Activated naive CD4-positive, alpha-beta T cell treated with Interleukin-2 at 50 U/mL for 16 hours (primary cell): ENCODE data around the gene TRIP11.
A peak's percentile ranks its signal among the peaks of the same experiment; 100 is the strongest.

Experiments
- DNase-seq: peaks from one replicate; pipeline ENCODE4 v3.0.0-alpha.2; 2020

The TRIP11 gene

DNA sequence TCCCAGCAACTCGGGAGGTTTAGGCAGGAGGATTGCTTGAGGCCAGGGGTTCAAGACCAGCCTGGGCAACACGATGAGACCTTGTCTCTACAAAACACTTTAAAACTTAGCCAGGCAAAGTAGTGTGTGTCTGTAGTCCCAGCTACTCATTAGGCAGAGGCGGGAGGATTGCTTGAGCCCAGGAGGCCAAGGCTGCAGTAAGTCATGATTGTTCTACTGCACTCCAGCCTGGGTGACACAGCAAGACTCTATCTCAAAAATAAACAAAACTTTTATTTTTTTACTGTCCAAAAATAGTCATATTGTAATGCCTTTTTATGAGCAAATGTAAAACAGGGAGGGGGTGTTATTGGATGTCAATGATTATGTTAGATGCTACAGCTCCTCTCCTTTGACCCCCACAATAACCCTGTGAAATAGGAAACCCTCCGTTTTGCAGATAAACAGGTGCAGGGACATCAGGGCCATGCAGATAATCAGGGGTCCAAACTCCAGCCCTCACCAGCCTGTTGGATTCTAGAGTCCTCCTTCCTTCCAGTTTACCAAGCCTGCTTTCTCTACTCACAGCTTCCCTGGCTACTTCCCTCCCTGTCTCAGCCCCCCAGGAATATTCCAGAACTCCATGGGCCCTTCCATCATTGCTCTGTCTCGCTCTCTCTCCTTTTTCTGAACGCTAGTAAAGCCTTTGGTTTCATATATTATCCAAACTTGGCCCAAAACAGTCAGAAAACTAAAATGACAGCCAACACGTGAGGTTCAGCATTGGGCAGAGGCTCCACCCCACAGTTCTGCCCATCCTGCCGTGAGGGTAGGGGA, 86.5 kb downstream of the TRIP11 start:
- DNase-seq, result no peak

DNA sequence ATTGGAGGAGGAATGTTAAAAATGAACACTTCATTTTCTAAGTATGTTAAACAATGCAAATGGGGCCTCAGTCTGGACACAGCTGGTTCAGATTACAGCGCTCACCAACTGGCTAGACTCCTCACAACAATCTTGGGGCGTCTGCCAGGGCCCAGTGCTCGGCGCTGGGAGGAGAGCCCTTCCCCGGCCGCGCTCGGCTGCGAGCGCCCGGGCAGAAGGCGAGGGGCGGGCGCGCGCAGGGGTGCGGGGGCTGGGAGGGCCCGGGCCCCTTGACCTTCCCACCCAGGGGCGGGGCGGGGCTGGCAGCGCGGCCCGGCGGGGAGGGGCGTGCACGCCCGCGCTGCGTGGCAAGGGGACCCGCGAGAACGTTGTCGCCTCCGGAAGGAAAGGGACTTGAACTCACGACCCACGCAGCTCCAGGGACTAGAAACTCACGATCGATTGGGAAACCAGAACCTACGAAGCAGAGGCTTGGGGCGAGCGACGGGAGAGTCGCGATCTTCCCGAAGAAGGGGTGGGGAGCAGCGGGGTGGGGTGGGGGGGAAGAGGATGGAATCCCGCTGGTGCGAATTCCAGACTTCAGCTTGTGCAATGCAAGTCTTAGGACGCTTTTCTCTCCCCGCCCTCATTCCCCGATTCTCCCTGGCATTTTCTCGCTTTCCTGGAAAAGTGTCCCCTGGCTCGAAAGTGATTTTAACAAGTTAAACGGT, 92.2 kb downstream of the TRIP11 start, which contains the start of gene FBLN5:
Gene FBLN5, minus strand, starts transcription at position 220 of the 710 bp plus-strand sequence. CDS start 465 bp downstream, outside the sequence.
- DNase-seq, result peak; percentile 49

DNA sequence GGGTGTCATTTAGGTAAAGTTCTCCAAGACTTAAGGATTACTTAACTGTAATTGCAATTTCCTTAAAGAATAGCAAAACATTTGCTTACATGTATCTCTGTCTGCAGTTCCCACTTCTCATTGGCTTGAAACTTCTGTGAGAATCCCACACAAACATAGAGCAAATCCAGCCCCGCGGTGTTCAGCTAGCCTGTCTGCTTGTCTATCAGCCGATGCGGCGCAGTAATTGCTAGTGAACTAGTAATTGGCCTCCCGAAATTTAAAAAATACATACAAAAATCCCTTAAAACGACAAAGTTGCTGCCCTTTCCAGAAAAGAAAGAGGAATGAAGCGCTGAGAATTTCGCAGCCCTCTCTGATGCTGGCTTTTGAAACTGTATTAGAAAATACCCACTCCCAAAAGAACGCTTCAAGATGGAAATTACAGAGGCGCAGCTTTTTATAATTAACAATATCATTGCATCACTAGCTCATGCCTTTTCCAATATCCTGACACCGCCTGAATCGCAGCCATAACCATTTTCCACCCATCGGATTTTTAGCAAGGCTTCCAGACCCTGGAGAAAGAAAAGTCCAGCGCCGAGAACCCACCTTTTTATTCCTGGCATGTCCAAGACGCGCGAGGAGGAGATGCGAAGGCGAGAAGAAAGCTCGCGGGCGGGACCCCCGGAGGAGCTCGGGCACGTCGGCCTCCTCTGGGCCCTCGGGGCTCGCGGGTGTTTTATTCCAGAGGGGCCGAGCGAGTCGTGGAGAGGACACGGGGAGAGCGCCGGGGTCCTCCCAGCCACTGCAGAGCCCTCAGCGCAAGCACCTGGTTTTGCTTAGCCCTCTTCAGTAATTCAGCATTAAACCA, 93.0 kb downstream of the TRIP11 start:
- DNase-seq, result no peak

DNA sequence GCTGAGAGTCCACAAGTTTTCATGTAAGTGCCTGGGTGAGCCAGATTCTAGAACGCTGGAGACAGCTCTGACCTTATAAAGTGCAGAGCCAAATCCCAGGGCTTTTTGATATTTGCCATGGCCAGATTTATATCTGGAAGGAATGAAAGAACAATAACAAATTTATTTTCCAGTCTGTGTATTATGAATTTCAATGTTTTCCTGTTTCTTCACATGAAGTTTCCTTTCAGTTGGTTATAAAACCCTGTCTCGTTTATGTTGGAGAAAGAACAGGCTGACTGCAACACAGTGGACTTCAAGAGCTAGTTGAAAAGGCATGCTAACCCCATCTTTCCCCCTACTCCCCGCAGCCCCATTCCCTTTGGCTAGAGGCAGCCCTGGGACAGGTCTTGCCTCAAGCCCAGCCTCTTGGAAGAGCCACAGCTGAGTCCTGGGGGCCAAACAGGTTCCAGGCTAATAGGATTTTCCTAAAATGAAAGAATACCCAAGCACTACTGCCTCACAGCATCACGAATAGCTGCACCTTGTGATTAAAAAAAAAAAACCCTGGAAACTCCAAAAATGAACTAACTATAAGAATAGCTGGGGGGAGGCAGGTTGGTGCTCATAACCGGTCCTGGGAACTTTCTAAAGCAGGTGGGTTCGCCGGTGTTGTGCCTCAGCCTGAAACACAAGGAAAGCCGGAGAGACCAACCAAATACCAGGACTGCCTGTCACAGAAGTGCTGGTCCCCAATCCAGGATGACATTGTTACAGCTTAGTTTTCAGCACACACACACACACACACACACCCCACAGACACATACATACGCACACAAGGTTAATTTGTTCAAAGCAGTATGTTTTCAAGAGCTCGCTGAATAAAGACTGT, 93.9 kb downstream of the TRIP11 start:
- no peak for DNase-seq

DNA sequence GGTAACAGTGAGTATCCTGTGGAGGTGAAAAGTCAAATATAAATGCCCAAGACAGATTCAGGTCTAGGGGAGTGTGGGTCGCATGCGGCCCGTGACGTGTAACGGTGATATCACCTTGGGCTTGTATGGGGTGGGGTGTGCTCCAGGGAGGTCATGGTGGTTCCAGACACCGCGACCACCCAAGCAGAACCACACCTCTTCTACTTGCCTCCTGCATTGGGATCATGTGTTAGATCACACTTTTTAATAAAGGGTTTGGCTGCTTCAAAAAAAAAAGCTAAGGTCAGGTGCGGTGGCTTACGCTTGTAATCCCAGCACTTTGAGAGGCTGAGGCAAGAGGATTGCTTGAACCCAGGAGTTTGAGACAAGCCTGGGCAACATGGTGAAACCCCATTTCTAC, 96.9 kb downstream of the TRIP11 start:
- no peak for DNase-seq

DNA sequence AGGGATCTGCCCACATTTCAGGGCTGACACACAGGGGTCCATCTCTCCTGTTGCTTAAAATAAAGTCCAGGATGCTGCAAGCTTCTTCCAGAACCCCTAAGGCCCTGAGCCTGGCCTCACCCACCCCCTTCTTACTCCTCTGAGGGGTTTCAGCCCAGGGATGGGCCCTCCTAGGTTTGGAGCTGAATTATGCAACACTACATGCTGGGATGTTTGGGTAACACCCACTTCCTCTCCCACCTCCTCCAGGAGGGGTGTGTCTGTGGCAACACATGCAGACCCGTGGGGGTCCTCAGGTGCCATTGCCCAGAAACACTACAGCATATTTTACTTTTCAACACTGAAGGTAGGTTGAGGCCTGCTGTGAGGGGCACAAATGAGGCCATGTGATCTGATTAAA, 97.7 kb downstream of the TRIP11 start:
- no peak for DNase-seq

DNA sequence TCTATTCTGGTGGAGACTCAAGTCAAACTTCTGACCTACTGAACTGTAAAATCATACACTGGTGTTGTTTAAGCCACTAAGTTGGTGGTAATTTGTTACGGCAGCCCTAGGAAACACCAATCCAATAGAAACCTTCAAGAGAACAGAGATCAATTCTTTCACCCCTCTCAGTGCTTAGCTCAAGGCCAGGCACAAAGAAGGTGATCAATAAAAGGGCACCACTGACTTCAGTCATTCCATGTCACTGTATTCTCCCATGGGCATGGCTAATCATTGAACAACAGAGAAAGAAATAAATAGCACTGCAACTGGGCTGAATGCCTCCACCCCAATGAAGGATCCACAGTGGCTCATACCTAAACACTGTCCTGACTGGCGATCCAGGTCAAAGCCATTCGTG, 99.7 kb downstream of the TRIP11 start:
- DNase-seq, result no peak

DNA sequence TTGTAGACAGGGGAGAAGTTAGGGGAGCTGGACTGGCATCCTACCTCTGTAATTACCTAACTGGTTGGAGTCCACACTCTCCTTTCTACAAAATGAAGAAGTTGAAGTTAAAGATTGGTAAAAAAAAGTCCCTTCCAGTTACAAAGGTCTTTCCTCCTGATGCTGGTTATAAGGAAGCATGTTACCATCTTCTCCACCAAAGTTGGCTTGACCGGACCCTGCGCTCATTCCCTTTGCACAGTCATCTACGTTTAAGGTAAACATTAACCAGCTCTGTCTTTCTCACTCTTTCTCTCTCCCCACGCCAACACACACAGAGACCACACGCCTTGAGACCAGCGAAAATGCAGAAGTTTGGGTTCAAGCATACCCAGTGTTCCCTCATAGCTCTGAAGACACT, 104.3 kb downstream of the TRIP11 start:
- DNase-seq, result no peak

DNA sequence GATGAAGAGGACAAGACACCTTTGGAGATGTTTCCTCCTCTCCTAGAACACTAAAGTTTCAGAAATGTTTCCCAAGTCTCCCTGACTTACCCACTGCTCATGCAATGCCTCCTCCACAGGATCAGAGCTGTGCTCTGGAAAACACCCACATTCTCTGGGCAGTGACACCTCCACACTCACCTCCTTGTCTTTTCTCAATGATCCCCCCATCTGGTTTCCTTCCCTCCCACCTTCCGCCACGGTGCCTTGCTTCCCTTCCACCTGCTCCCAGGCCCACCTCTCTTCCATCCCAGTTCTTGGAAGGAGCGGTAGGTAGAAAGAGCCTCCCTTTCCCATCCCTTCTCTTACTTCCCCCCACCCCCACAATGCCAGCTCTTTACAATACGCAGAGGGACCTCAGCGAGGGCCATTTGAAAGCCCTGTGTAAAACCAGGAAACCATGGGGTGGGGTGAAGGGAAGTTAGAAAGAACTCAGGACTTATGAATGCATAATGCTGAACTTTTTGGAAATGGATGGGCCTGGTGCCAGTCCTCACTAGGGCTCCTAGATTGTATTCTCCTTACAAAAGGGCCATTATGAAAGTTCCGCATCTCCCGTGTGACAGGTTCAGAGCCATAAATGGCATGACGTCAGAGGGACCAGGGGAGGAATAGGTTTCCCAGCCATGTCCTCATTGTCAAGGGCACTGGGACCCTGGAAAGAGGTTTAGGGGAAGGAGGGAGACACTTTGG, 105.1 kb downstream of the TRIP11 start:
- DNase-seq, result no peak

DNA sequence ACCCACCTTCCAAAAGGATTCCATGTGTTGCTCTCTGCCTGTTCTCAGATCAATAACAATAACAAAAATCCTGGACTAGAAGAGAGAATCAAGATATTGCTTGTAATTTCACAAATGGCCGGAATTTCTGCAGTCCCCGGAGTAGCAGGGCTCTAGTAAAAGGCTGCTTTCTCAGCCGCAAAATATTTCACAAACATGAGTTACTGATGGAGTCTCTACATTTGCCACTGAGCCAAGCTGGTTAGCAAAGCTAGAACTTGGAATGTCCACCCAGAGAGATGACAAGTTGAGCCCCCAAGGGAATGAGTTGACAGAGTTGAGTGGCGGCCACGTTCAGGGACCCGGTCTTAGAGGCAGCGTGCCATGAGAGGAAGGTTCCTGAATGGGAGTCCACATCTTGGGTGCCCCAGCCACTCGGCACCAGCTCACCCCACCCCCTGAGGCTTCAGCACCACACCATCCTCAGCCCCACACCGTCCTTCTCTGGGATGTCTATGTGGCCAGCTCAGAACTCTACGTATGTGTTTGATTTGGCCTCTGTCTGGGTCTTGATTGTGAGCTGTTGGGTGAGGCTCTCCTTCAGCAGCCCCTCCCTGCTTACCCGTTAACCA, 108.3 kb downstream of the TRIP11 start:
- no peak for DNase-seq

DNA sequence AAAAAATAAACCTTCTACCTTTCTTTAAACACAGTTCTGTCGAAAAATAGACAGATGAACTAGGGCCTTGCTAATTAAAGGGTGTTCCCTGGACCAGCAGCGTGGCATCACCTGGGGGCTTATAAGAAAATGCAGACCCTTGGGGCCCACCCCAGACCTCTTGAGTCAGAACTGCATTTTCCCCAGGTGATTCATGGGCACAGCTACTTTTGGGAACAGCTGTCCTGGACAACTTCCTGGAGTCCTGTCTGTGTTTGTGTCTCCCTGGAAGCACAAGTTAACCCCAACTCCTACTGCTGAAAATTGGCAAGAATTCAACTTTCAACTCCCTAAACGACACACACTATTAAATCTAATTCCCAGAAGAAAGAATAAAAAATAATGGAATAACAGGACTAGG, 110.2 kb downstream of the TRIP11 start:
- DNase-seq, result no peak

DNA sequence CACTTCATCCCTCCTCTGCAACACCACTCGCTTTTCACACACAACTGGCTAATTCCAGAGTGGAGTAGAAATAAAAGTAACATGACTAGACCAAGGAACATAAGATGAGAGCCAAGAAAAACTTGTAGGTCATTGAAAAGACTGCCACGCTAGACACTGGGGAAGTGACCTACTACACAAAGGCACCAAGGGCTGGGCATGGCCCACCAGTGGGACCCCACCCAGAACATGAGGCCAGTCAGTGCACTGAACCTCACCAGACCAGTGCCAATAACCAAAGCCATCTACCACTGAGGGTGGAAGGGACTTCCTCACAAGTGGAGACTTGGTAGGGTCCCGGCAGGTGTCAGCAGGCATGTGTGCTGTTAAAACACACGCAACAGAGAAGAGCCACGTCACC, 112.1 kb downstream of the TRIP11 start:
- no peak for DNase-seq

DNA sequence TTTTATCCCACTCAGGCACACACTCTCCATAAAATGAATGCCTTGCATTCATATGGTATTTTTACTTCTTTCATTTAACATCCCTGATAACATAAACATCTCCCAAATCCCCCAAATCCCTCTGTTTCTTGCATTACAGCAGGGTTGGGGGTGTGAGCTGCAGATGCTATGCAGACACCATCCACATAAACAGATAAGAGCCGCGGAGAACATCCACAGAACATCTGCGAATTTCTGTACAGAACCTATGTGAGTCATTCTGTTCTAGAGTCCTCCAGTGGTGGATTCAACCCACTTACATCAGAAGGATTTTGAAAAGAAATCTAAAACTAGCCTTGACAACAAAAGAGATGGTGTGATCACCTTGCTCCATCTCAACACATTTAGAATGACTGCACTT, 112.7 kb downstream of the TRIP11 start:
- DNase-seq, result no peak

DNA sequence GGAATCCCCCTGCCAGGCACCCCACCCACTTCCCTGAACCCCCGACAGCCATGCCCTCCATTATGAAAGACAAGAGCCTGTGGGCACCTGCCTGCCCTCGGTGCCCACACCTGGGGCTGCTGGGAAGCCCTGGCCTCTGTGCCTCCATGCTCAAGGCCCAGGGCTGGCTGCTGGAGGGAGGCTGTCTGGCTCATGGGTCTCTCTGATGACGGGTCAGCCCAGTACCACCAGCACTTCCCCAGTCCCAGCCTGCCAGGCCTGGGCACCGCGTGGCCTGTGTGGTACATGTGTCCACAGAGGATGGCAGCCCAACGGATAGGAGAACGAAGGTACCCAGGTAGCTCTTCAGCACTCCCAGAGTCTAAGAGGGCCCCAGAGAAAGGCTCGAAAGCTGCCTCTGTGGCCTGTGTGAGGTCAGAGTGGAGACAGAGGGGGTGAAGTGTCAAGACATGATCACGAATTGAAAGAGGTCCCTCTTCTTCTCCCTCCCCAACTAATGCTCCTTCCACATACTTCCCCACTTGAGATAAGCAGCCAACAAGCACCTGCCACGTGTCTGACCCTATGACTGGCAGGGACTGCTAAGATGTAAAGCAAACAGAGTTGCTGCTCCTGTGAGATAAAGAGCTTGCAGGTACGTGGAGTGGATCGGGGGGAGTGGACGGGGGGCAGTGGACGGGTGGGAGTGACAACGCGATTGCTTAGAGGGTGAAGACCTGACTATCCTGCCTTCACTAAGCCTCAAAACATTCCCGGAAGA, 113.5 kb downstream of the TRIP11 start:
- no peak for DNase-seq

DNA sequence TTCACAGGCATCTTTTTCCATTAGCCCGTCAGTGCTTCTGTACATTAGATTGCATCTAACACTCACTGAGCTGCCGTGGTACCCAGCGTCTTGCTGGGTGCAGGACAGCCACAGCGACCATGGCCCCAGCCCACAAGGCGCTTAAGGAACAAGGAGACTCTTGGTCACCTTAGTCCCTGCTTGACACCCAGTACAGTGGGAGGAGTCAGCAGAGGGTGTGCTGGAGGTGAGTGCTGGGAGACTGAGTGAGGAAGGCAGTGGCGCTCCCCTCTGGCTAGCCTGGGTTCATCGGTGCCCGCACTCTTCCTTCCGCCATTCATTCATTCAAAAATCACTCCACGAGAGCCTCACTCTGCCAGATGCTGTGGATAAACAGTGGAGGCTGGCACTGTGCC, 114.1 kb downstream of the TRIP11 start:
- DNase-seq, result no peak

DNA sequence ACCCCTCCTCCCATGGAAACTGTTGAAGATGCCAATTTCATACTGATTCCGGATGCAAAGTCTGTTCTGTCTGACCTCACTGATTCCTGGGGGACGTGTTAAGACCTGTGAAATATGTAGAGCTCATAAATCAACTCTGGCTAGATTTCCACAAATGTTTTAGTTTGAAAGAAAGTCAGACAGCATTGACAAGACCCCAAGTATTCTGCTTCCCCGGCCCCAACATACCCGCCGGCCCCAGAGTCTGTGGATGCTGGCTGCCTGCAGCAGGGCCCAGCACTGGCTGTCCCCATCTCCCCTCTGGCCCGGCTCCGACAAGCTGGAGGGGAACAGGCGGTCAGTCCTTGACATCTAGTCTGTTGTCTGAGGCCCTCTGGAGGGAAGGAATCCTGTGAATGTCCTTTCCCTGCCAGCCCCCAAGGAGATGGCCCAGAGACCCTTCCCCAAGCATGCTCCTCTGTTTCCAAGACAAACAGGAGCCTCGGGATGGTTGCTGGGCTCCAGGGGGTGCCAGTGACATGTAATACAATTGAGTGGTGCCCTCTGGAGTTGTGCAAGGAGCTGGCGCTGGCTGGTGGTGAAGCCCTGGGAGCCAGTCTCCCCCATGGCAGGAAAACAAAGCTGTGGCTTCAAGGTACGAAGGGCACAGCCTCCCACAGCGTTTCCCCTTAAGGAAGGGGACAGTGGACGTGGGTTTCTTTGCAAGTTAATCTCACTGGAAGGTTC, 114.7 kb downstream of the TRIP11 start:
- no peak for DNase-seq

DNA sequence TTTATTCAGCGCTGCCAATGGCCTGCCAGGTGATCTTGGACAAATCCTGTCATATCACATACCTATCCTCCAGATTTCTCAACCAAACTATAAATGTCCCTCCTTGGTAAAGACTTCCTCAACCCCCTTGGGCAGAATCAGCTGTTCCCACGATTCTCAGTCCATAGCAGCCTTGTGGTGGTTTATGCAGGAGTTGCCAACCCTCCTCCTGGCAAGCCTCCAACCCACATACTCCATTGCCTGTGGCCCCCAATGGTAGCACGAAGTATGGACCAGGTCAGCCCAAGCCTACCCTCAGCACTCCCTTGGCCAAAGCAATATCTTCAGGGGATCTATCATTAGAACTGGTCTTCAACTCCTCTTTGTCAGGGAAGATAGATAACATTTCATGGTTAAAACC, 119.3 kb downstream of the TRIP11 start:
- no peak for DNase-seq

DNA sequence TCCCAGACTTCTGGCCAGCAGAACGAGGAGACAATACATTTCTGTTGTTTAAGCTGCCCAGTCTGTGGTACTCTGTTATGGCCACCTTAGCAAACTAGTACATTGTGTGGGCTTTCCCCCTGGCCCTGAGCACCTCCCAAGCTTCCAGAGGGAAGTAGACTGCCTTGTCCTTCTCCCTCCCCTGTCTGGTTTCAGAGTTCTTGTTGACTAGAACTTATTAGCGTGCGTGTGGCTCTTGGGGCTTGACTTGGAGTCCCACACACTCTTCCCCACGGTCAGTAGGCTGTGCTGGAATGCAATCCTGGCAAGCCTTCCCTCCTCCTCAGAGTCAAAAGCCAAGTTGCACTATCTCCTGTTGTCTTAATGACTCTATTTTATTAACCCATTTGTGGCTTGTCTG, 120.0 kb downstream of the TRIP11 start:
- DNase-seq, result no peak

DNA sequence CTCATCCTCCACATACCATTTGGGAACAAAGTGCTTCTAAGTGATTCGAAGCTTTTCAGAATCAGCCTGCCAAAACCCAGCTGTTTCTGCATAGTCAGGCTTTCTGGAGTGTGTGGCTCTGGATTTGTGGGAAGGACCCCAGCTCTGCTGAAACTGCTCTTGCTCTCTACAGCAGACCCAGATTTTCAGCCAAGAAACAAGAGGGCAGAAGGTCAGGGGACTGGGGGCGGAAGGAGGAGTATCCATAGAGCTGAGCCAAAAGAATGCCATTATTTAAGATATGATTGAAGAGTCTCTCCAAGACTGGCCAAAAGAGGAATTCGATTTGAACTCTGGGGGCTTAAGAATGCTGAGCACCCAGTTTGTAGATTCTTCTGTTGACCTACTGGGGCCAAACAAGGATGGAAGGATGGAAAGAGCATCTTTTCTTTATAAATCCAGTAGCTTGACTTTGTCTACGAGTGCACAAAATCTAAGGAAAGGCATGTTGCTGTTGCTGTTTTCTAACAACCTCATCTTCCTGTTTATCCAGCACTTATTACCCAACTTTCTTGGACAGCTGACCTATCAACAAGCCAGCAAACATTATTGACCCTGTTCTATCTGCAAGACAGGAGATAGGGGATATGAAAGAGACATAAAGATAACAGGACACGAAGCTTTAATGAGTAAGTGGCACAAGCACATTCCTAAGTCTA, 121.5 kb downstream of the TRIP11 start:
- no peak for DNase-seq
